ENCODE data around the gene RBM19. TPM values are rescaled to one million over a fixed set of nuclear protein-coding genes. Genes with fewer than 3 reads are reported as not detected.

Gene RBM19
- total RNA-seq, 2 donors from 2014 or later: 15.3 to 15.6 TPM

DNA sequence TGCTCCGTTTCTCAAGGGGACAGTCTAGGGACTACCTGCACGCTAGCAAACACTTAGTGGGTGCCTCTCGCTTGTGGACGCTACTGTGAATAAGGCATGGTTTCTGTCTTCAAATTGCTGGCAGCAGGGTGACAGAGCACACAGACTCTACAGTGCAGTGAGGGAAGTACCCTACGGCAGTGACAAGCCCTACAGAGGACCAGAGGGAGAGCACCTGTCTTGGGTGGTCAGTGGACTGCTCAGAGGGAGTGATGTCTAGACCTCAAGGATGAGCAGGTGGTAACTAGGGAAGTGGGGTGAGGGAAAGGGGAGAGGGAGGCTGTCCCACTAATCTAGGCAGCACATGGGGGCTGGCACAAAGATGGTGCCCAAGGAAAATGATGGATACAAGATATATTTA is 160.5 kb downstream of the RBM19 start:
- H3K27me3 ChIP-seq: no peaks in the 10 kb centered on the region
- H3K27ac ChIP-seq: no peak overlapping the region
- TF ChIP-seq, protein P1, sequence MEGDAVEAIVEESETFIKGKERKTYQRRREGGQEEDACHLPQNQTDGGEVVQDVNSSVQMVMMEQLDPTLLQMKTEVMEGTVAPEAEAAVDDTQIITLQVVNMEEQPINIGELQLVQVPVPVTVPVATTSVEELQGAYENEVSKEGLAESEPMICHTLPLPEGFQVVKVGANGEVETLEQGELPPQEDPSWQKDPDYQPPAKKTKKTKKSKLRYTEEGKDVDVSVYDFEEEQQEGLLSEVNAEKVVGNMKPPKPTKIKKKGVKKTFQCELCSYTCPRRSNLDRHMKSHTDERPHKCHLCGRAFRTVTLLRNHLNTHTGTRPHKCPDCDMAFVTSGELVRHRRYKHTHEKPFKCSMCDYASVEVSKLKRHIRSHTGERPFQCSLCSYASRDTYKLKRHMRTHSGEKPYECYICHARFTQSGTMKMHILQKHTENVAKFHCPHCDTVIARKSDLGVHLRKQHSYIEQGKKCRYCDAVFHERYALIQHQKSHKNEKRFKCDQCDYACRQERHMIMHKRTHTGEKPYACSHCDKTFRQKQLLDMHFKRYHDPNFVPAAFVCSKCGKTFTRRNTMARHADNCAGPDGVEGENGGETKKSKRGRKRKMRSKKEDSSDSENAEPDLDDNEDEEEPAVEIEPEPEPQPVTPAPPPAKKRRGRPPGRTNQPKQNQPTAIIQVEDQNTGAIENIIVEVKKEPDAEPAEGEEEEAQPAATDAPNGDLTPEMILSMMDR (IDR thresholded peaks at IDR 0.05): no peak
- no peak overlapping the region for H3K4me3 ChIP-seq
- H3K9me3 ChIP-seq: peaks cover 0 to 10% of the 10 kb centered on the region in 2 donors
- H3K36me3 ChIP-seq: no peaks in the 10 kb centered on the region
- no peak for DNase-seq (ENCODE audit: low spot score)
- no peaks in the 10 kb centered on the region for H3K4me1 ChIP-seq

DNA sequence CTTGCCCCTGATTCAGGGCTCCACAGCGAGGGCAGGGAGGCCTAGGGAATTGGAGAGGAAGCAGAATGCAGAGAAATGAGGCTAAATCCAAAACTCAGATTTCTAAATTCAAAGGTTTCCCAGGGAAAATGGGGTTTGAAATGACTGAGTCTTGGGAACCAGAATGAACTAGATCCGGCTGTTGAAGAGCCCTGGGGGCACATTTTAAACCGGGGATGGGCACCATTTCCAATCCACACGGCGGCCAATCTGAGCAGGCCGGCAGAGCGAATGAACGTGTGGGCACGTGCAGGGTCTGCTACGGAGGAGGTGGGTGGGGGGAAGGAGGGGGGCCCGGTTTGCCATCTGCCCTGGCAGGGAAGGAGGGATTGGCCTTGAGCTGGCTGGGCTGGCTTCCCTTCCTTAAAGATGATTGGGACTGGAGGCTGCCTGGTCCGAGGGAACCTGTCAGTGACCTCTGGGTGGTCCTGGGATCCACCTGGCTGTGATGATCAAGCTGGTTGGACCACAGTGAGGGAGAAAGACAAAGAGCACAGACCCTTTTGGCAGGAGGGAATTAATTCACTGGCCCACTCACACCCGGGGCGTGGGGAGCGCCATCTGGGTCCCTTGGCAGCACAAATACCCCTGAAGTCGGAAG is 161.0 kb downstream of the RBM19 start:
- no peaks in the 10 kb centered on the region for H3K4me1 ChIP-seq
- H3K36me3 ChIP-seq: no peaks in the 10 kb centered on the region
- no peak for DNase-seq (ENCODE audit: low spot score)
- no peaks in the 10 kb centered on the region for H3K27me3 ChIP-seq
- TF ChIP-seq, protein P1 (IDR thresholded peaks at IDR 0.05): no peak
- H3K4me3 ChIP-seq: no peak overlapping the region
- H3K9me3 ChIP-seq: peaks cover 0 to 10% of the 10 kb centered on the region in 2 donors
- no peak overlapping the region for H3K27ac ChIP-seq

DNA sequence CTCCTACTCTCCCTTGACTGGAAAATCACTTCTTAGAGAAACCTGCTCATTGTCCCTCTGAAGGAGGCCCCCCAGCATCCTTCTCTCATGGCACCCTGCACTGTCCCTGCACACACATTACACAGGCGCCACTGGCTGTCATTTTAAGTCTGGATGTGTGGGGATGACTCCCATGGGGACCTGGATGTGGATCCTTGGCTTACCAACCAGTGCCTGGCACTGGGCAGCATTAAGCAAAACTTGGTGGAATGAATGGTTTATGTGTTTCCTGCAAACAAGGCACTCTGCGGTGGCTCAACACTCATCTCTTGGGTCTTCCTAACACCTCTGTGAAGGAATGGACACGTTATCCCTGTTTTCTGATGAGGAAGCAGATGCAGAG is 162.4 kb downstream of the RBM19 start:
- DNase-seq (ENCODE audit: low spot score): no peak
- TF ChIP-seq, protein P1 (IDR thresholded peaks at IDR 0.05): no peak
- no peaks in the 10 kb centered on the region for H3K27me3 ChIP-seq
- no peak overlapping the region for H3K27ac ChIP-seq
- H3K4me3 ChIP-seq: no peak overlapping the region
- peaks cover 0 to 10% of the 10 kb centered on the region in 2 donors for H3K9me3 ChIP-seq
- H3K36me3 ChIP-seq: no peaks in the 10 kb centered on the region
- no peaks in the 10 kb centered on the region for H3K4me1 ChIP-seq

DNA sequence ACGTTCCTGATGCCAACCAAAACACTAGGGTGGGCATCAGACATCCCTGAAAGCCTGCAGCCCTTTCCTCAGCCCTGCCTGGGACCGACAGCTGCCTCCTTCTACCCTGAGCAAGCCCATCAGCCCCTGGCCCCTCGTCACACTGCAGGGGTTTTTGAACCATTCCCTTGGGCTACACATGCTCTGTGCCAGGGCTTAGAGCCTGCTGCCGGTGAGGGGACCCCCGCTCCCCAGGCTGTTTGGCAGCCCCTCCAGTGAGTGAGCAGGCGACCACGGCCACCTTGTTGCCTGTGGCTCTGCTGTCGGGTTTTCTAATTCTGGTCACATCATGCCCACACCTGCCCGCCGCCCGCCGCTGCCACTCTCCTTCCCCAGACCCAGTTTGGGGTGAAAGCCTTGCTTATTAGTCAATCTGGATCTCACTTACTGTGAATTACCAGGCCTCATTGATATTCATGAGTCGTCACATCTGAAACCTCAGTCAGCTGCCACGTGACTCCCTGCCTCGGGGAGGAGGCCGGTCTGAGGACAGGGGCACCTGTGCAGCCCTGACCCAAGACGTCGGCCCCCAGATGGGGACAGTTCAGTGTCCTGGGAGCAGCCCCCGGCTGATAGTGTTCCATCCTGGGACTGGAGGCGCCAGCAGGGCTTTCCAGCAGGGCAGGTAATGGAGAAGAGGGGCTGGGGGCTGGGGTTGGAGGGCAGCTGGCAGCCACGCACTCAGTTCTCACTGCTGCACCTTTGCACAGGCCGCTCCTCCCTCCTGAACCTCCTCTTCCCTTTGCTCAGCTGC is 163.0 kb downstream of the RBM19 start:
- peaks cover 0 to 10% of the 10 kb centered on the region in 2 donors for H3K9me3 ChIP-seq
- H3K27ac ChIP-seq: no peak overlapping the region
- TF ChIP-seq, protein P1 (IDR thresholded peaks at IDR 0.05): no peak
- no peak overlapping the region for H3K4me3 ChIP-seq
- H3K36me3 ChIP-seq: no peaks in the 10 kb centered on the region
- H3K27me3 ChIP-seq: no peaks in the 10 kb centered on the region
- no peak for DNase-seq (ENCODE audit: low spot score)
- no peaks in the 10 kb centered on the region for H3K4me1 ChIP-seq

DNA sequence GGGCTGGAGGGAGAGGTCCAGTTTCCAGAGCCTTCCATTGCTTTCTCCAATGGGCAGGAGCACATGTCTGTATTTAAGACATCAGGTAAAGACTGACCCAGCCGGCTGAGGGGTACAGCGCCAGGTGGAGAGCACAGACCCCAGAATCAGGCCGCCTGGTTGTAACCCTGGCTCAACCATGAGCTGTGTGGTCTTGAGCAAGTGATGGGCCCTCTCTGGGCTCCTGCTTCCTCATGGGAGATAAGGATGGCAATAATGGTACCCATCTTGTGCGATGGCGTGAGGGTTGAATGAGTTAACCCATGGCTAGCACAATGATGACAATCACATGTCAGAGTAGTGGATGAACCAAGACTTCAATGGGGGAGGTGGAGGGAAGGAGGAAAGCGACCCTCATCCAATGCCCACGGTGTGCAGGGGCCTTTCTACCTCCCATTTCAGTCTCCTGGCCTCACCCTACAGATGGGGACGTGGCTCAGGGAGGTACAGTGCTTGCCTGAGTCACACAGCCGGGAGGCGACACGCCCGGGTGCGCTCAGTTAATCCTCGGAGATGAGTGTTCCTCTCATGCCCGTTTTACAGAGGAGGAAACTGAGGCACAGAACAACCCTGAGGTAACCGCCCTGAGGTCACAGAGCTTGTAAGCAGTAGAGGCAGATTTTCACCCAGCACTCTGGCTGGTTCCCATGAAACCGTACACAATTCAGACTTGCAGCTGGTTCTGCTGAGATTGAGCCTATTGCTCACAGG is 163.9 kb downstream of the RBM19 start:
- TF ChIP-seq, protein P1 (IDR thresholded peaks at IDR 0.05): no peak
- no peaks in the 10 kb centered on the region for H3K4me1 ChIP-seq
- H3K4me3 ChIP-seq: no peak overlapping the region
- H3K36me3 ChIP-seq: no peaks in the 10 kb centered on the region
- H3K9me3 ChIP-seq: peaks cover 0 to 10% of the 10 kb centered on the region in 2 donors
- H3K27ac ChIP-seq: no peak overlapping the region
- no peaks in the 10 kb centered on the region for H3K27me3 ChIP-seq
- DNase-seq (ENCODE audit: low spot score): no peak

All from right atrium auricular region (tissue), 2 donors.